ENCODE measurements around the gene SRRM2. TPM values are rescaled to one million over a fixed set of nuclear protein-coding genes. Genes with fewer than 3 reads are reported as not detected.

Gene SRRM2
- total RNA-seq, 1 donor from 2014 or later: 409 TPM

DNA sequence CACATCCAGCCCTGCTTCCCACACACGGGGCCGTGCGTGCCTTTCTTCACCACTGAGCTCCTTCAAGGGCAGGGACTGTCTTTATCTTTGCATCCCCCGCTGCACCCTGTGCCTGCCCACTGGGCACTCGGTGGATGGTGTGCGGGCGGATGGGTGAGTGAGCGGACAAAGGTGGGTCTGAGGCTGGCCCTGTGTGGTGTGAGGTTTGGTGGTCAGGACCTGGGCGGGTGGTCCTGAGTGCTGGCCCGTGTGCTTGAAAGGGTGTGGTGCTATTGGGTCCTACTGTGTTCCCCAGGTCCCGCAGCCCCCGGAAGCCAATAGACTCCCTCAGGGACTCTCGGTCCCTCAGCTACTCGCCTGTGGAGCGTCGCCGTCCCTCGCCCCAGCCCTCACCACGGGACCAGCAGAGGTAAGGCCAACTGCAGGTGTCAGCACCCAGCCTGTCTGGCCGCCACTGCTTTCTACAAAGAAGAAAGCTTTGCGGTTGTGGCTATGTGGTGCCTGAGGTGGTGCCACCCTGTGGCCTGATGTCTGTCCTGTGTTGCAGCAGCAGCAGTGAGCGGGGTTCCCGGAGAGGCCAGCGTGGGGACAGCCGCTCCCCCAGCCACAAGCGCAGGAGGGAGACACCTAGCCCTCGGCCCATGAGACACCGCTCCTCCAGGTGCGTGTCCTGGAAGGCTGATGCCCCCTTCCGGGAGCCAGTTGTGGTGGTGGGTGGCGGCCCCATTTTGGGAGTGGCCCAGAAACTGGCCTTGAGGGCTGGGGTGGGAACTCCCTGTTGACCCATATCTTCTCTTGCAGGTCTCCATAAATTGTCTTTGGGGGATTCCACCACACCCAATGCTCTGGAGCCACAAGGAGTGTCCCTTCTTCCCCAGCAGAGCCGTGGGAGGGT is 17.9 kb downstream of the SRRM2 start:
- peaks cover 67% of the 10 kb centered on the region for H3K36me3 ChIP-seq (ENCODE audit: insufficient read depth, low read length)
- H3K27ac ChIP-seq (ENCODE audit: low read depth, low read length): no peak overlapping the region
- no peak overlapping the region for H2AFZ ChIP-seq (ENCODE audit: low read depth, low read length)
- DNase-seq (ENCODE audit: low read depth): no peak
- Mint-ChIP-seq H3K9me3 (ENCODE audit: unreplicated experiment) (peaks cover 2% of the 10 kb centered on the region), H3K27me3 (ENCODE audit: low read depth, unreplicated experiment) (no peaks in the 10 kb centered on the region), H3K36me3 (ENCODE audit: low read depth, unreplicated experiment) (peaks cover 44% of the 10 kb centered on the region), H3K27ac (ENCODE audit: unreplicated experiment) (peak overlapping the region; percentile 87), H3K4me3 (ENCODE audit: unreplicated experiment) (no peak overlapping the region), H3K4me1 (ENCODE audit: low read depth, unreplicated experiment) (peaks cover 23% of the 10 kb centered on the region)
- peaks cover 6% of the 10 kb centered on the region for H3K4me1 ChIP-seq (ENCODE audit: insufficient read depth, low read length)
- H3K9me3 ChIP-seq (ENCODE audit: insufficient read depth, low read depth, low read length): peaks cover 2% of the 10 kb centered on the region
- H3K4me2 ChIP-seq (ENCODE audit: low read length): no peak overlapping the region
- H3K4me3 ChIP-seq (ENCODE audit: insufficient read depth, low read depth, low read length): no peak overlapping the region
- H3K9ac ChIP-seq (ENCODE audit: low read length): no peak overlapping the region
- peaks cover 95% of the 10 kb centered on the region for H3K79me2 ChIP-seq (ENCODE audit: insufficient read depth, low read length)
- no peaks in the 10 kb centered on the region for H3K27me3 ChIP-seq (ENCODE audit: insufficient read depth, low read length)
- TF ChIP-seq, protein P1, sequence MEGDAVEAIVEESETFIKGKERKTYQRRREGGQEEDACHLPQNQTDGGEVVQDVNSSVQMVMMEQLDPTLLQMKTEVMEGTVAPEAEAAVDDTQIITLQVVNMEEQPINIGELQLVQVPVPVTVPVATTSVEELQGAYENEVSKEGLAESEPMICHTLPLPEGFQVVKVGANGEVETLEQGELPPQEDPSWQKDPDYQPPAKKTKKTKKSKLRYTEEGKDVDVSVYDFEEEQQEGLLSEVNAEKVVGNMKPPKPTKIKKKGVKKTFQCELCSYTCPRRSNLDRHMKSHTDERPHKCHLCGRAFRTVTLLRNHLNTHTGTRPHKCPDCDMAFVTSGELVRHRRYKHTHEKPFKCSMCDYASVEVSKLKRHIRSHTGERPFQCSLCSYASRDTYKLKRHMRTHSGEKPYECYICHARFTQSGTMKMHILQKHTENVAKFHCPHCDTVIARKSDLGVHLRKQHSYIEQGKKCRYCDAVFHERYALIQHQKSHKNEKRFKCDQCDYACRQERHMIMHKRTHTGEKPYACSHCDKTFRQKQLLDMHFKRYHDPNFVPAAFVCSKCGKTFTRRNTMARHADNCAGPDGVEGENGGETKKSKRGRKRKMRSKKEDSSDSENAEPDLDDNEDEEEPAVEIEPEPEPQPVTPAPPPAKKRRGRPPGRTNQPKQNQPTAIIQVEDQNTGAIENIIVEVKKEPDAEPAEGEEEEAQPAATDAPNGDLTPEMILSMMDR (IDR thresholded peaks at IDR 0.05; ENCODE audit: insufficient read depth, low read depth, low read length): no peak
- TF ChIP-seq EZH2 (IDR thresholded peaks at IDR 0.05; ENCODE audit: insufficient read depth, low read length): no peak
- H4K20me1 ChIP-seq (ENCODE audit: insufficient read depth, low read length): peaks cover 96% of the 10 kb centered on the region
- FAIRE-seq: no peak

DNA sequence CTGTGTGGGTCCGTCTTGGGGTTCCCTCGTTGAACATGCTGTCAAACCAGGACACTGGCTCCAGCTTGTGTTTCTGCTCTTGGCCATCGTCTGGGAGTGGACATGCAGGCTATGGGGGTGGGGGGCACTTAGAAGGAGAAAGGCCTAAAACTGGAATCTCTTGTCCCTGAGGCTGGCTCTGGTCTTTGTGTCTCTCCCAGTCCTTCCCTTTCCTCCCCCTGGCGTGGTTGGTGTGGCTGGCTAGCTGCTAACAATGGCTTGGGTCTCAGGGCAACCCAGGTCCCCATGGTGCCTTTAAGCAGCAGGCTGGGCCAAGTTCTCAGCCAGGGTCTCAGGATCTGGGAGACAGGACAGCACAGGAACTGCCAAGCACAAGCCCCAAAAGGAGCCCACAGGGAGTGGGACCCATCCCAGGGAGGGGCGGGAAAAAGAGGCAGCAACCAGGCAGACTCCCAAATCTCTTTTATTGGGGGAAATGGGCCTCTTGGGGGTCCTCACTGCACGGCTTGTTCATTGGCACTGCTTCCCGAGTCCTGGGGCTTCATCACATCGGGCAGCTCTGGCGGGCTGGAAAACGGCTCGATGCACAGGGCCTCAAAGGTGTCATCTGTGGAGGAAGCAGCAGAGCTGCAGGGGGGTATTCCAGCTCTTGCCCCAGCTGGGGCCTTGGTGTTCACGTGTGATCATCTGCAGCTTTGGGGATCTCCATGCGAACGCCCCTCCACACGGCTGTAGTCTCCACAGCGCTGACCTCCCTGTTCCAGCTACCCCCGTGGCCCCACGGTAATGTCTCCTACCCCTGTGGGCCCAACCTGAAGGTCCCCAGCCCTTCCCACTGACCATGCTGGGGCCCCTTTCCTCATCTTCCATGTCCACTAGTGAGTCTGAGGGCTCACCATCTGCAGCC is 19.3 kb downstream of the SRRM2 start:
- TF ChIP-seq EZH2 (IDR thresholded peaks at IDR 0.05; ENCODE audit: insufficient read depth, low read length): no peak
- TF ChIP-seq, protein P1 (IDR thresholded peaks at IDR 0.05; ENCODE audit: insufficient read depth, low read depth, low read length): no peak
- H3K9ac ChIP-seq (ENCODE audit: low read length): no peak overlapping the region
- Mint-ChIP-seq H3K27ac (ENCODE audit: unreplicated experiment) (peak overlapping the region; percentile 62), H3K36me3 (ENCODE audit: low read depth, unreplicated experiment) (peaks cover 38% of the 10 kb centered on the region), H3K27me3 (ENCODE audit: low read depth, unreplicated experiment) (no peaks in the 10 kb centered on the region), H3K4me3 (ENCODE audit: unreplicated experiment) (no peak overlapping the region), H3K4me1 (ENCODE audit: low read depth, unreplicated experiment) (peaks cover 23% of the 10 kb centered on the region), H3K9me3 (ENCODE audit: unreplicated experiment) (no peaks in the 10 kb centered on the region)
- H2AFZ ChIP-seq (ENCODE audit: low read depth, low read length): no peak overlapping the region
- H3K27ac ChIP-seq (ENCODE audit: low read depth, low read length): no peak overlapping the region
- H3K27me3 ChIP-seq (ENCODE audit: insufficient read depth, low read length): no peaks in the 10 kb centered on the region
- no peak overlapping the region for H3K4me2 ChIP-seq (ENCODE audit: low read length)
- peaks cover 13% of the 10 kb centered on the region for H3K4me1 ChIP-seq (ENCODE audit: insufficient read depth, low read length)
- H3K79me2 ChIP-seq (ENCODE audit: insufficient read depth, low read length): peaks cover 95% of the 10 kb centered on the region
- no peaks in the 10 kb centered on the region for H3K9me3 ChIP-seq (ENCODE audit: insufficient read depth, low read depth, low read length)
- peaks cover 53% of the 10 kb centered on the region for H3K36me3 ChIP-seq (ENCODE audit: insufficient read depth, low read length)
- DNase-seq (ENCODE audit: low read depth) (no peak), FAIRE-seq (no peak)
- peaks cover 93% of the 10 kb centered on the region for H4K20me1 ChIP-seq (ENCODE audit: insufficient read depth, low read length)
- no peak overlapping the region for H3K4me3 ChIP-seq (ENCODE audit: insufficient read depth, low read depth, low read length)
